Measurements from ENCODE around the gene SIGMAR1. TPM values are rescaled to one million over a fixed set of nuclear protein-coding genes. Genes with fewer than 3 reads are reported as not detected.
A peak's percentile ranks its signal among the peaks of the same experiment; 100 is the strongest.

SIGMAR1 gene
- total RNA-seq, 4 donors from 2014 or later: 48.6 to 89.7 (median 76.6) TPM

GRCh38 chr9:34684145-34684544, 46.6 kb upstream of the SIGMAR1 start:
- WGBS, 2 donors: 94 to 97% methylated on average over 4 of the region's 4 CpGs
- no peaks in the 10 kb centered on the region for H3K9me3 ChIP-seq
- intact Hi-C loops (cut with DNase I): no loop called here

DNA sequence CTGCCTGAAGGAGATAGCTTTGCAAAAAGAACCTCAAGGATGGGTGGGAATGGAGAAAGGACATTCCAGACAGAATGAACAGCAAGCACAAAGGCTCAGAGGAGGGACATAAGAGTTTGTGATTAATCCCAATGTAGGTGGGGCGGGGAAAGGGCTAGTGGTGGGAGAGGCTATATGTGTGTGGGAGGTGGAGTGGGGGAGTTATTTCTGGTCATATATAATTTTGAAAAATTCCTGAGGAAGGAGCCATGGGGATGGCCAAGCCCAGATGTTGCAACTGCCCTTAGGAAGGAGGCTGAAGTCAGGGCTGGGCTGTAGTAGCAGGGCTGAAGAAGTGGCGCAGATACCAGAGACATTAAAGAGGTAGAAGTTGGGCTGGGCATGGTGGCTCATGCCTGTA, 38.3 kb upstream of the SIGMAR1 start:
- intact Hi-C loops (cut with DNase I): no loop called here
- TF ChIP-seq, protein P1, sequence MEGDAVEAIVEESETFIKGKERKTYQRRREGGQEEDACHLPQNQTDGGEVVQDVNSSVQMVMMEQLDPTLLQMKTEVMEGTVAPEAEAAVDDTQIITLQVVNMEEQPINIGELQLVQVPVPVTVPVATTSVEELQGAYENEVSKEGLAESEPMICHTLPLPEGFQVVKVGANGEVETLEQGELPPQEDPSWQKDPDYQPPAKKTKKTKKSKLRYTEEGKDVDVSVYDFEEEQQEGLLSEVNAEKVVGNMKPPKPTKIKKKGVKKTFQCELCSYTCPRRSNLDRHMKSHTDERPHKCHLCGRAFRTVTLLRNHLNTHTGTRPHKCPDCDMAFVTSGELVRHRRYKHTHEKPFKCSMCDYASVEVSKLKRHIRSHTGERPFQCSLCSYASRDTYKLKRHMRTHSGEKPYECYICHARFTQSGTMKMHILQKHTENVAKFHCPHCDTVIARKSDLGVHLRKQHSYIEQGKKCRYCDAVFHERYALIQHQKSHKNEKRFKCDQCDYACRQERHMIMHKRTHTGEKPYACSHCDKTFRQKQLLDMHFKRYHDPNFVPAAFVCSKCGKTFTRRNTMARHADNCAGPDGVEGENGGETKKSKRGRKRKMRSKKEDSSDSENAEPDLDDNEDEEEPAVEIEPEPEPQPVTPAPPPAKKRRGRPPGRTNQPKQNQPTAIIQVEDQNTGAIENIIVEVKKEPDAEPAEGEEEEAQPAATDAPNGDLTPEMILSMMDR (IDR thresholded peaks at IDR 0.05): no peak
- no peak for TF ChIP-seq POLR2A (IDR thresholded peaks at IDR 0.05)
- no peak overlapping the region for H3K27ac ChIP-seq
- DNase-seq: no peak
- no peaks in the 10 kb centered on the region for H3K27me3 ChIP-seq
- no peaks in the 10 kb centered on the region for H3K36me3 ChIP-seq
- H3K4me3 ChIP-seq (replicated peaks in 1 of 3): no peak overlapping the region
- 95 to 97% methylated on average over 2 of the region's 2 CpGs for WGBS, 2 donors
- no peaks in the 10 kb centered on the region for H3K4me1 ChIP-seq
- H3K9me3 ChIP-seq: no peaks in the 10 kb centered on the region

More at GRCh38 chr9:34684145-34684544, 46.6 kb upstream of the SIGMAR1 start:
- Histone ChIP-seq H3K27me3 (no peaks in the 10 kb centered on the region), H3K36me3 (no peaks in the 10 kb centered on the region), H3K4me3 (replicated peaks in 1 of 3) (no peak overlapping the region), H3K27ac (no peak overlapping the region), H3K4me1 (no peaks in the 10 kb centered on the region)
- TF ChIP-seq, protein P1 (IDR thresholded peaks at IDR 0.05): no peak
- no peak for TF ChIP-seq POLR2A (IDR thresholded peaks at IDR 0.05)
- DNase-seq: no peak

DNA sequence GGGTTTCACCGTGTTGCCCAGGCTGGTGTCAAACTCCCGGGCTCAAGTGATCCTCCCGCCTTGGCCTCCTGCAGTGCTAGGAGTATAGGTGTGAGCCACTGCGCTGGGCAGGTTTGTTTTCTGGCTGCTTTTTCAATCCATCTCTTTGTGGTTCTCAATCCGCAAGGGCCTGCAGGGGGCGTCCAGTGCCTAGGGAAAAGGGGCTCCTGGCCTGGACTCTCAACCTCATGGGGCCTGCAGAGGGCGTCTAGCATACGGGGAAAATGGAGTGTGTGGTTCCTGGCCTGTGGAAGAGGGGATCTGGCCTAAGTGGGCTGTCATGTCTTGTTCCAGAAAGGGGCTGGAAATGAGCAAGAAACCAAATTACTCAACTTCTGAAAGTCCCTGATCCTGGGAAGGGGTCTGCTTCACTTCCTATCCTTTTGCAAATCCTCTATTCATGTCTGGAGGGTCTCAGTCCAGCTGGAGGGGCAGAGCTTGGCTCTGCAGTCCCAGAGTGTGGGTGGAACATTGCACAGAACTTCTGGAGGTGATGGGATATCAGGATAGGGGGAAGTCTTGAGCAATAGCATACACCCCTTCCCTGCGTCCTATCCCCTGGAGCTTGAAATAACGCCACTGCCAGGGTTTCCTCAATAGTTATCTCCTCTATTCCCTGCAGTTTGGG, 37.6 kb upstream of the SIGMAR1 start:
- H3K36me3 ChIP-seq: no peaks in the 10 kb centered on the region
- DNase-seq: peak; percentile 36 to 40
- H3K27me3 ChIP-seq: no peaks in the 10 kb centered on the region
- H3K4me1 ChIP-seq: no peaks in the 10 kb centered on the region
- no peak overlapping the region for H3K4me3 ChIP-seq (replicated peaks in 1 of 3)
- WGBS, 2 donors: 48 to 49% methylated on average over 10 of the region's 10 CpGs
- H3K9me3 ChIP-seq: no peaks in the 10 kb centered on the region
- intact Hi-C loops (cut with DNase I): no loop called here
- H3K27ac ChIP-seq: no peak overlapping the region
- no peak for TF ChIP-seq POLR2A (IDR thresholded peaks at IDR 0.05)
- TF ChIP-seq, protein P1 (IDR thresholded peaks at IDR 0.05): peak in 5 of 6 experiments; percentile 14 to 44 (median 32)

DNA sequence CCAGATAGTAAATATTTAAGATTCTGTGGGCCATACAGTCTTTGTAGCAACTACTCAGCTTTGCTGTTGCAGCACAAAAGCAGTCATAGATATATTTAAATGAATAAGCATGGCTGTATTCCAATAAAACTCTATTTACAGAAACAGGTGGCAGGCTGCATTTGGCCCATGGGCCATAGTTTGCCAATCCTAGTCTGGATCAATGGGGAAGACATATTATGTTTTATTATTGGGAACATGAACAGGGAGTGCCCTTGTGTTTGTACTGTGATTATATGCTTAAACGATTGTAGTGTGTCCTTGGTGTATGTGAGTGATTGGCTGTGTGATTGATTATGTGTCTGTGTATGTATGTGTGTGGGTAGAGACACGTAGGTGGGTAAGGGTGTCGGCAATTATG, 36.9 kb upstream of the SIGMAR1 start:
- Histone ChIP-seq H3K4me3 (replicated peaks in 1 of 3) (no peak overlapping the region), H3K27me3 (no peaks in the 10 kb centered on the region), H3K9me3 (no peaks in the 10 kb centered on the region), H3K4me1 (no peaks in the 10 kb centered on the region), H3K27ac (no peak overlapping the region), H3K36me3 (no peaks in the 10 kb centered on the region)
- TF ChIP-seq, protein P1 (IDR thresholded peaks at IDR 0.05): no peak
- TF ChIP-seq POLR2A (IDR thresholded peaks at IDR 0.05): no peak
- no peak for DNase-seq
- intact Hi-C loops (cut with DNase I): no loop called here
- WGBS, 2 donors: 87 to 92% methylated on average over 3 of the region's 3 CpGs

- Histone ChIP-seq H3K4me3 (replicated peaks in 1 of 3) (no peak overlapping the region), H3K27me3 (no peaks in the 10 kb centered on the region), H3K4me1 (peaks cover 4 to 11% of the 10 kb centered on the region in 2 donors), H3K27ac (no peak overlapping the region), H3K36me3 (no peaks in the 10 kb centered on the region), H3K9me3 (no peaks in the 10 kb centered on the region)
- DNase-seq: no peak
- intact Hi-C loops (cut with DNase I): no loop called here
- 83 to 88% methylated on average over 1 of the region's 1 CpG for WGBS, 2 donors
- TF ChIP-seq, protein P1 (IDR thresholded peaks at IDR 0.05): no peak
- no peak for TF ChIP-seq POLR2A (IDR thresholded peaks at IDR 0.05)
These were observed 33.7 kb upstream of the SIGMAR1 start for GRCh38 chr9:34671307-34671706.
